PC-9 (cell line): Measurements from ENCODE around the gene PDE4D.

Experiments
- CTCF ChIP-seq: fragments of 200-600 bp; sonication (generic); conservative IDR thresholded peaks from 2 replicates; pipeline ENCODE4 v1.6.1; 2017; ENCODE audit warnings: mixed run types, antibody characterized with exemption, mild to moderate bottlenecking, moderate library complexity
- EZH2 ChIP-seq: fragments of 200-600 bp; sonication (generic); IDR thresholded peaks from 2 replicates; pipeline ENCODE4 v1.8.0; 2017; ENCODE audit warnings: antibody characterized with exemption, low read depth

DNA sequence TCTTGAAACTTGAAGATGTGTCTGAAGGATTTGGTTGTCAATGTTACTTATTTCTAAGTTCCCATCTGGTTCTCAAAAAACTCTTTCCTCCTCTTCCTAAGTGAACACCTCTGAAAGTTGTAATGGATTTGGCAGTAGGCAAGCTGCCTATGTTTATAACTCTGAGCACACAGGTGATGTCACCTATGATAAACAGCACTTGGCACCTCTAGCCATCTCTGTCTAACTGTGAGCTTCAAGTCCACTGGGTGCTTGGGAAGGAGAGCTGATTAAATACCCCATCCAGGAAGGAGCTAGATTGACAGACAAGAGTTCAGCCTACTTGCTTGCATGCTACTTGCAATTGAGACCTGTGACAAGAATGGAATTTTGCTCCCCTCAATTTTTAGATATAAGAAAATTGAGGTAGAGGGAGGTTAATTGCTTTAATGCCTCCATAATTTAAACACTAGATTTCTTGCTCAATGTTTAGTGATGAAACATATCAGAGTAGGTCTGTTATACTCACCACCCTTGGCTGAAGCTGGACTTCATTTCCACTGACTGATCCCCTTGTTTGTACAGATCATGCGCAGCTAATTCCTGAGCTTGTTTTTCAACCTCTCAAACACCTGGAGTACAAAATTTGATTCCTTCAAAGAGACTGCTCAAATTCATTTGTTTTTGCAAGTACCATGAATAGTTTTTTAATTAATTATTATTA is 49.9 kb downstream of the PDE4D start:
- TF ChIP-seq CTCF = no peak
- no peak for TF ChIP-seq EZH2
